Caco-2 (cell line): ENCODE results near the gene EHF. TPM values are rescaled to one million over a fixed set of nuclear protein-coding genes. Genes with fewer than 3 reads are reported as not detected.

Experiments
- BruUV-seq: library from RNA; stranded (reverse); fragments of 400-500 nt; replicated peaks from 2 replicates; lab custom pipeline; 2021; lab: Mats Ljungman, UMichigan
- CTCF ChIA-PET: fragments of 300-600 bp; sonication (Branson Sonifier 250); formaldehyde crosslinking; loops from one replicate; lab custom pipeline; 2022; ENCODE audit warnings: antibody characterized with exemption; lab: Charles Lee
- POLR2A ChIA-PET: fragments of 300-600 bp; sonication (Branson Sonifier 250); formaldehyde crosslinking; loops from one replicate; lab custom pipeline; 2022; ENCODE audit warnings: antibody characterized with exemption; lab: Charles Lee
- DNase-seq, 2 experiments: peaks; one replicate each; pipeline versions ENCODE4 v3.0.0 to v3.0.0-alpha.2; 2020 to 2022
- H3K27me3 ChIP-seq: replicated peaks from 2 replicates; pipeline ENCODE4 v1.6.0; 2011; ENCODE audit warnings: low read length; ENCODE audit not compliant: control insufficient read depth, insufficient read depth
- H3K36me3 ChIP-seq: 2 replicates; pipeline ENCODE4 v1.5.1; 2011; ENCODE audit warnings: low read length; ENCODE audit not compliant: control insufficient read depth, insufficient read depth
- H3K4me1 ChIP-seq: fragments of 250-450 bp; sonication (Bioruptor Pico); 2 replicates; pipeline ENCODE4 v1.5.1; 2020; ENCODE audit warnings: mild to moderate bottlenecking
- H3K4me3 ChIP-seq: 2 replicates; pipeline ENCODE4 v1.5.1; 2011; ENCODE audit warnings: low read depth, mild to moderate bottlenecking, control low read depth, low read length
- H3K9me3 ChIP-seq: fragments of 250-450 bp; sonication (Bioruptor Pico); 2 replicates; pipeline ENCODE4 v1.5.1; 2020; ENCODE audit warnings: mild to moderate bottlenecking, moderate library complexity
- H3K27ac Mint-ChIP-seq: one replicate; pipeline ENCODE4 v1.8.0; 2022; ENCODE audit warnings: mixed read lengths; ENCODE audit not compliant: unreplicated experiment
- H3K27me3 Mint-ChIP-seq: one replicate; pipeline ENCODE4 v1.8.0; 2022; ENCODE audit warnings: mixed read lengths; ENCODE audit not compliant: insufficient read depth, unreplicated experiment
- H3K36me3 Mint-ChIP-seq: one replicate; pipeline ENCODE4 v1.8.0; 2022; ENCODE audit warnings: mild to moderate bottlenecking, mixed read lengths; ENCODE audit not compliant: insufficient read depth, unreplicated experiment
- H3K4me1 Mint-ChIP-seq: one replicate; pipeline ENCODE4 v1.8.0; 2022; ENCODE audit warnings: low read depth, mixed read lengths; ENCODE audit not compliant: unreplicated experiment
- H3K4me3 Mint-ChIP-seq: one replicate; pipeline ENCODE4 v1.8.0; 2022; ENCODE audit warnings: mild to moderate bottlenecking, moderate library complexity, mixed read lengths; ENCODE audit not compliant: unreplicated experiment
- H3K9me3 Mint-ChIP-seq: one replicate; pipeline ENCODE4 v1.8.0; 2022; ENCODE audit warnings: mixed read lengths; ENCODE audit not compliant: unreplicated experiment
- CTCF ChIP-seq, 2 experiments: fragments of 200-600 bp in 1 of 2; IDR thresholded peaks; 1 replicate in 1 of 2; 2 replicates in 1 of 2; pipeline versions ENCODE4 v1.5.1 to v1.8.0; 2011 to 2022; ENCODE audit warnings: antibody characterized with exemption in 1 of 2, control low read depth in 1 of 2, inconsistent platforms in 1 of 2, low read depth in 1 of 2, low read length in 1 of 2, mild to moderate bottlenecking in 1 of 2, moderate library complexity in 1 of 2; ENCODE audit not compliant: insufficient read depth in 1 of 2, severe bottlenecking in 1 of 2, unreplicated experiment in 1 of 2
- intact Hi-C: fragments of 100-400 bp; cut with micrococcal nuclease; formaldehyde crosslinking; loops from one replicate; pipeline ENCODE4 v1.10.0; 2022; ENCODE audit not compliant: unreplicated experiment
- total RNA-seq: library from RNA; stranded (reverse); gene quantifications from 2 replicates; pipeline ENCODE4 v1.2.3, GENCODE V29; 2022

The EHF gene
- total RNA-seq, 1 experiment from 2014 or later = 0.11 TPM

- TF ChIP-seq CTCF (IDR thresholded peaks at IDR 0.05; ENCODE audit: insufficient read depth in 1 of 2, low read depth in 1 of 2, low read length in 1 of 2, severe bottlenecking in 1 of 2, unreplicated experiment in 1 of 2) = no peak
- H3K4me3 ChIP-seq = no peak overlapping the region
- BruUV-seq = no TSS peak
- Mint-ChIP-seq H3K27me3 (no peaks in the 10 kb centered on the region), H3K27ac (no peak overlapping the region), H3K36me3 (no peaks in the 10 kb centered on the region), H3K4me3 (no peak overlapping the region), H3K4me1 (peaks cover 30% of the 10 kb centered on the region), H3K9me3 (no peaks in the 10 kb centered on the region)
- H3K4me1 ChIP-seq = peaks cover 28% of the 10 kb centered on the region
- no peaks in the 10 kb centered on the region for H3K36me3 ChIP-seq
- 0 out of 2 replicates have a peak, but pooled peaks cover 1% of the 10 kb centered on the region for H3K27me3 ChIP-seq
- ChIA-PET POLR2A (no interaction called here), CTCF (interaction anchor here (1.4 to 1.5 kb wide), 2 partner anchors 15 to 284 kb away, joined by 3 to 6 read pairs; no protein-coding TSS in a partner anchor)
- no peak for DNase-seq
- intact Hi-C loops = loop anchor here (5.0 kb wide), 1 partner anchor 82 kb away; no protein-coding TSS in a partner anchor
- H3K9me3 ChIP-seq = no peaks in the 10 kb centered on the region
Measured at GRCh38 chr11:34585304-34585734, 35.6 kb upstream of the EHF start.

- no peaks in the 10 kb centered on the region for H3K9me3 Mint-ChIP-seq
- H3K4me1 Mint-ChIP-seq = peaks cover 30% of the 10 kb centered on the region
- BruUV-seq = no TSS peak
- no peaks in the 10 kb centered on the region for H3K36me3 Mint-ChIP-seq
- H3K27me3 ChIP-seq = 0 out of 2 replicates have a peak, but pooled peaks cover 1% of the 10 kb centered on the region
- DNase-seq = peak in 1 of 2 experiments; percentile 55
- intact Hi-C loops = loop anchor here (1.0 to 5.0 kb wide), 6 partner anchors 54 to 806 kb away; no protein-coding TSS in a partner anchor
- peaks cover 28% of the 10 kb centered on the region for H3K4me1 ChIP-seq
- CTCF ChIA-PET = interaction anchor here (1.1 to 1.5 kb wide), 7 partner anchors 15 to 305 kb away, joined by 3 to 6 read pairs (median 3); no protein-coding TSS in a partner anchor
- H3K27ac Mint-ChIP-seq = peak overlapping the region; percentile 61
- H3K4me3 ChIP-seq = no peak overlapping the region
- no peaks in the 10 kb centered on the region for H3K36me3 ChIP-seq
- H3K27me3 Mint-ChIP-seq = no peaks in the 10 kb centered on the region
- H3K9me3 ChIP-seq = no peaks in the 10 kb centered on the region
- H3K4me3 Mint-ChIP-seq = peak overlapping the region; percentile 39
- POLR2A ChIA-PET = no interaction called here
- TF ChIP-seq CTCF (IDR thresholded peaks at IDR 0.05; ENCODE audit: insufficient read depth in 1 of 2, low read depth in 1 of 2, low read length in 1 of 2, severe bottlenecking in 1 of 2, unreplicated experiment in 1 of 2) = peak; percentile 37 to 81
Measured at GRCh38 chr11:34585735-34586487, 35.0 kb upstream of the EHF start.

GRCh38 chr11:34586488-34587281 lies 34.2 kb upstream of the EHF start:
- peaks cover 30% of the 10 kb centered on the region for H3K4me1 Mint-ChIP-seq
- TF ChIP-seq CTCF (IDR thresholded peaks at IDR 0.05; ENCODE audit: insufficient read depth in 1 of 2, low read depth in 1 of 2, low read length in 1 of 2, severe bottlenecking in 1 of 2, unreplicated experiment in 1 of 2) = no peak
- peak overlapping the region; percentile 39 for H3K4me3 Mint-ChIP-seq
- Histone ChIP-seq H3K36me3 (no peaks in the 10 kb centered on the region), H3K27me3 (no peaks in the 10 kb centered on the region), H3K4me1 (peaks cover 28% of the 10 kb centered on the region), H3K9me3 (no peaks in the 10 kb centered on the region), H3K4me3 (no peak overlapping the region)
- H3K9me3 Mint-ChIP-seq = no peaks in the 10 kb centered on the region
- no peaks in the 10 kb centered on the region for H3K36me3 Mint-ChIP-seq
- POLR2A ChIA-PET = no interaction called here
- H3K27ac Mint-ChIP-seq = peak overlapping the region; percentile 61
- no peak for DNase-seq
- intact Hi-C loops = loop anchor here (1.0 to 5.0 kb wide), 6 partner anchors 54 to 806 kb away; no protein-coding TSS in a partner anchor
- CTCF ChIA-PET = interaction anchor here (0.8 to 1.5 kb wide), 10 partner anchors 14 to 304 kb away, joined by 3 to 6 read pairs (median 3); no protein-coding TSS in a partner anchor
- no peaks in the 10 kb centered on the region for H3K27me3 Mint-ChIP-seq
- BruUV-seq = no TSS peak
